K562 (cell line): ENCODE measurements around the gene SPEF1. TPM values are rescaled to one million over a fixed set of nuclear protein-coding genes. Genes with fewer than 3 reads are reported as not detected.

Experiments
- ATAC-seq: fragments of 200-7000 bp; cut with Tn5 transposase; 3 replicates; pipeline ENCODE4 v1.9.1; 2020; ENCODE audit warnings: moderate library complexity
- BruUV-seq: library from RNA; stranded (reverse); fragments of 400-500 nt; replicated peaks from 2 replicates; lab custom pipeline; 2021; lab: Mats Ljungman, UMichigan
- CTCF ChIA-PET: fragments of 300-600 bp; formaldehyde crosslinking; extraction: SDS; loops from one replicate; lab custom pipeline; 2021; ENCODE audit warnings: low intra/inter-chr PET ratio; lab: Yijun Ruan, JAX
- POLR2A ChIA-PET: fragments of 300-600, 350-650 bp; sonication (Branson Sonifier 250); formaldehyde crosslinking; extraction: SDS; loops from one replicate; lab custom pipeline; 2021; ENCODE audit warnings: antibody characterized with exemption, inconsistent platforms; lab: Yijun Ruan, JAX
- DNase-seq, 4 experiments: peaks; one replicate each; pipeline versions ENCODE4 v3.0.0 to v3.0.0-alpha.2; 2011 to 2018; ENCODE audit warnings: low spot score in 3 of 4, mixed read lengths in 3 of 4; ENCODE audit errors: extremely low read depth in 1 of 4
- FAIRE-seq: peaks from 2 replicates; lab custom pipeline; 2011; peaks lifted over from hg19 to GRCh38; lab: Jason Lieb, UNC
- H2AFZ ChIP-seq: 2 replicates; pipeline ENCODE4 v1.6.0; 2011; ENCODE audit warnings: low read depth, low read length, control low read depth, inconsistent platforms
- H3K27ac ChIP-seq: fragments of 200-600 bp; 3 replicates; pipeline ENCODE4 v1.8.0; 2011; ENCODE audit warnings: low read depth, mild to moderate bottlenecking, control low read depth, inconsistent platforms, low read length, moderate library complexity, mixed read lengths; ENCODE audit errors: extremely low read depth
- H3K27me3 ChIP-seq, 2 experiments: fragments of 300-600 bp in 1 of 2; 2 replicates in 1 of 2; 3 replicates in 1 of 2; pipeline versions ENCODE4 v1.6.0 to v1.8.0; 2011; ENCODE audit warnings: inconsistent platforms in 2 of 2, low read length in 2 of 2, mild to moderate bottlenecking in 1 of 2, mixed read lengths in 1 of 2, moderate library complexity in 1 of 2; ENCODE audit not compliant: control insufficient read depth in 2 of 2, insufficient read depth in 2 of 2
- H3K36me3 ChIP-seq: fragments of 300-600 bp; 3 replicates; pipeline ENCODE4 v1.8.0; 2011; ENCODE audit warnings: mild to moderate bottlenecking, low read length, inconsistent platforms; ENCODE audit not compliant: control insufficient read depth, insufficient read depth
- H3K4me1 ChIP-seq, 2 experiments: fragments of 200-600 bp in 1 of 2; replicated peaks in 1 of 2; 2 replicates in 1 of 2; 3 replicates in 1 of 2; pipeline versions ENCODE4 v1.5.1 to v1.8.0; 2011; ENCODE audit warnings: inconsistent platforms in 2 of 2, low read length in 2 of 2, mild to moderate bottlenecking in 1 of 2, mixed read lengths in 1 of 2, moderate library complexity in 1 of 2; ENCODE audit not compliant: control insufficient read depth in 2 of 2, insufficient read depth in 2 of 2
- H3K4me2 ChIP-seq: 2 replicates; pipeline ENCODE4 v1.6.1; 2011; ENCODE audit warnings: low read length, control low read depth, inconsistent platforms, mixed read lengths; ENCODE audit not compliant: insufficient read depth
- H3K4me3 ChIP-seq: fragments of 200-600 bp; sonication (generic), shearing (Covaris generic); 2 replicates; pipeline ENCODE4 v1.5.1; 2016; ENCODE audit warnings: control low read depth, inconsistent platforms
- H3K79me2 ChIP-seq: fragments of 200-600 bp; 3 replicates; pipeline ENCODE4 v1.8.0; 2011; ENCODE audit warnings: low read length, inconsistent platforms; ENCODE audit not compliant: control insufficient read depth, insufficient read depth
- H3K9ac ChIP-seq, 2 experiments: 2 replicates each; pipeline versions ENCODE4 v1.6.0 to v1.6.1; 2011; ENCODE audit warnings: low read depth in 2 of 2, low read length in 2 of 2, control low read depth in 1 of 2, inconsistent platforms in 1 of 2, mild to moderate bottlenecking in 1 of 2, mixed read lengths in 1 of 2; ENCODE audit not compliant: insufficient read depth in 1 of 2
- H3K9me1 ChIP-seq: one replicate; pipeline ENCODE4 v1.6.0; 2011; ENCODE audit warnings: inconsistent platforms, mild to moderate bottlenecking, low read length, moderate library complexity; ENCODE audit not compliant: control insufficient read depth, insufficient read depth
- H3K9me3 ChIP-seq: replicated peaks from 2 replicates; pipeline ENCODE4 v1.5.1; 2011; ENCODE audit warnings: low read depth, low read length, inconsistent platforms; ENCODE audit not compliant: control insufficient read depth, insufficient read depth
- H4K20me1 ChIP-seq: replicated peaks from 2 replicates; pipeline ENCODE4 v1.6.1; 2011; ENCODE audit warnings: low read length, inconsistent platforms, mixed read lengths; ENCODE audit not compliant: control insufficient read depth, insufficient read depth
- CTCF ChIP-seq, 3 experiments: IDR thresholded peaks in 2 of 3; conservative IDR thresholded peaks in 1 of 3; 2 replicates each; pipeline ENCODE4 v1.5.1; 2011 to 2012; ENCODE audit warnings: low read length in 3 of 3, mild to moderate bottlenecking in 3 of 3, control low read depth in 2 of 3, improper control_type of control experiment in 1 of 3, inconsistent platforms in 1 of 3, low read depth in 1 of 3, mixed read lengths in 1 of 3, moderate library complexity in 1 of 3; ENCODE audit not compliant: insufficient read depth in 2 of 3
- MCM2 ChIP-seq: fragments of 450-650 bp; IDR thresholded peaks from 2 replicates; pipeline ENCODE4 v1.6.1; 2017; ENCODE audit warnings: low read depth, mild to moderate bottlenecking
- POU5F1 ChIP-seq: fragments of 150-350 bp; IDR thresholded peaks from 2 replicates; pipeline ENCODE4 v1.6.1; 2014; ENCODE audit warnings: borderline replicate concordance, low read length, low read depth, mild to moderate bottlenecking; ENCODE audit not compliant: partially characterized antibody
- RAD21 ChIP-seq, 2 experiments: fragments of 250-450 bp in 1 of 2; fragments of 450-650 bp in 1 of 2; sonication (Bioruptor Pico) in 1 of 2; formaldehyde crosslinking in 1 of 2; IDR thresholded peaks in 1 of 2; conservative IDR thresholded peaks in 1 of 2; 2 replicates each; pipeline versions ENCODE4 v1.4.0 to v1.8.0; 2020 to 2022; ENCODE audit warnings: mild to moderate bottlenecking in 2 of 2, moderate library complexity in 1 of 2
- REST ChIP-seq, 2 experiments: fragments of 450-650 bp; formaldehyde crosslinking in 1 of 2; IDR thresholded peaks; 2 replicates each; pipeline versions ENCODE4 v1.4.0 to v1.6.1; 2014 to 2020; ENCODE audit warnings: mild to moderate bottlenecking in 2 of 2, borderline replicate concordance in 1 of 2, low read depth in 1 of 2
- SMC3 ChIP-seq: conservative IDR thresholded peaks from 2 replicates; pipeline ENCODE4 v1.6.1; 2011; ENCODE audit warnings: low read depth, low read length, improper control_type of control experiment; ENCODE audit not compliant: insufficient read depth
- STAG1 ChIP-seq: sonication (generic); formaldehyde crosslinking; IDR thresholded peaks from 2 replicates; pipeline ENCODE4 v1.5.0; 2020; ENCODE audit warnings: missing genetic modification reagents, borderline replicate concordance
- THRA ChIP-seq: fragments of 450-650 bp; IDR thresholded peaks from 2 replicates; pipeline ENCODE4 v1.6.1; 2017; ENCODE audit warnings: mild to moderate bottlenecking, moderate library complexity
- ZNF699 ChIP-seq: fragments of 250-450 bp; sonication (Bioruptor Pico); IDR thresholded peaks from 2 replicates; pipeline ENCODE4 v1.8.0; 2021; ENCODE audit warnings: mild to moderate bottlenecking, moderate library complexity; ENCODE audit not compliant: insufficient replicate concordance
- WGBS: fragments of 100-300 bp; shearing (Covaris generic); methylation state at CpG from one replicate; pipeline ENCODE4 v1.1.6; 2016; ENCODE audit warnings: low coverage, mixed read lengths; ENCODE audit not compliant: insufficient coverage; ENCODE audit errors: missing lambda C conversion rate; 5-methylcytosine and 5-hydroxymethylcytosine counted together
- in situ Hi-C: fragments of 300-500 bp; cut with MboI; formaldehyde crosslinking; loops from 4 replicates; pipeline ENCODE4 v1.15.0; 2018; ENCODE audit warnings: inconsistent platforms, mixed read lengths
- intact Hi-C: fragments of 100-400 bp; cut with micrococcal nuclease; formaldehyde crosslinking; loops from 2 replicates; pipeline ENCODE4 v1.14.2; 2022
- polyA plus RNA-seq, 8 experiments: library from polyadenylated mRNA; depleted of rRNA in 4 of 8; stranded (reverse) in 5 of 8; unstranded in 3 of 8; fragments of >200 nt; fragmentation: Nextera tagmentation in 2 of 8; fragmentation: Illumina TruSeq in 1 of 8; extraction: Ambion mirVana in 2 of 8; extraction: Trizol in 1 of 8; gene quantifications; 2 replicates each; pipeline versions ENCODE4 v1.2.1 to v1.2.3, GENCODE V29; 2011 to 2014; ENCODE audit warnings: inconsistent platforms in 1 of 8, missing spikeins in 1 of 8
- total RNA-seq, 7 experiments: library from RNA; depleted of rRNA in 6 of 7; stranded (reverse); fragments of >200 nt in 6 of 7; fragmentation: Illumina TruSeq in 2 of 7; extraction: Trizol in 2 of 7; gene quantifications; 2 replicates each; pipeline versions ENCODE4 v1.2.1 to v1.2.3, GENCODE V29; 2011 to 2021; ENCODE audit warnings: low replicate concordance in 1 of 7

The SPEF1 gene
- total and polyA plus RNA-seq, 9 of the 15 experiments (the other 6 are each of a cell fraction or from before 2014, with no cell fraction given) = not detected

GRCh38 chr20:3753098-3753497 lies 28.1 kb downstream of the SPEF1 start:
- ATAC-seq (peak; percentile 85), DNase-seq (peak; percentile 46 to 63 (median 48)), FAIRE-seq (peak; percentile 26)
- intact Hi-C loops = loop anchor here (1.0 kb wide), 1 partner anchor 28 kb away; the partner anchor contains the start of gene SPEF1
- BruUV-seq = no TSS peak
- WGBS = 58% methylated on average over 4 of the region's 4 CpGs
- H3K36me3 ChIP-seq = peaks cover 40% of the 10 kb centered on the region; the same call in 2 of the 3 replicates
- CTCF ChIA-PET = interaction anchor here (0.8 kb wide), 1 partner anchor 34 kb away, joined by 7 read pairs; no protein-coding TSS in a partner anchor
- POLR2A ChIA-PET = interaction anchor here (0.7 kb wide), 1 partner anchor 1218 kb away, joined by 3 read pairs; no protein-coding TSS in a partner anchor
- in situ Hi-C loops = no loop called here
- H3K9me3 ChIP-seq = no peaks in the 10 kb centered on the region
- H3K79me2 ChIP-seq = no peaks in the 10 kb centered on the region
- no peak overlapping the region for H3K4me3 ChIP-seq
- H3K27ac ChIP-seq = no peak overlapping the region
- peaks cover 0 to 22% of the 10 kb centered on the region in 2 experiments; a peak in 2 of 5 replicates for H3K4me1 ChIP-seq
- H3K4me2 ChIP-seq = no peak overlapping the region
- peaks cover 2% of the 10 kb centered on the region for H3K9me1 ChIP-seq
- H4K20me1 ChIP-seq = no peaks in the 10 kb centered on the region
- H2AFZ ChIP-seq = no peak overlapping the region
- no peaks in the 10 kb centered on the region for H3K27me3 ChIP-seq
- H3K9ac ChIP-seq = no peak overlapping the region
- TF ChIP-seq RAD21 (CRISPR knock-in tag; conservative IDR thresholded peaks at IDR 0.05 in 1 of 2, IDR thresholded peaks at IDR 0.05 in 1 of 2) = peak; percentile 28 to 57; a peak in 3 of 4 replicates
- 0 out of 2 replicates have a peak, but pooled peaks have one; percentile 14 for TF ChIP-seq SMC3
- peak; percentile 45; the same call in 1 of the 2 replicates for TF ChIP-seq STAG1 (CRISPR knock-in tag)
- no peak for TF ChIP-seq MCM2
- 0 out of 2 replicates have a peak, but pooled peaks have one; percentile 23 for TF ChIP-seq REST (IDR thresholded peaks at IDR 0.05; ENCODE audit: borderline replicate concordance)
- TF ChIP-seq REST (CRISPR knock-in tag; IDR thresholded peaks at IDR 0.05; ENCODE audit: low read depth) = no peak
- TF ChIP-seq THRA = no peak
- TF ChIP-seq ZNF699 (CRISPR knock-in tag) = no peak
- peak; percentile 55 to 71 (median 71) for TF ChIP-seq CTCF (IDR thresholded peaks at IDR 0.05 in 2 of 3, conservative IDR thresholded peaks at IDR 0.05 in 1 of 3; ENCODE audit: insufficient read depth in 2 of 3, low read depth in 1 of 3, low read length in 3 of 3)
- no peak for TF ChIP-seq POU5F1
